ENCODE measurements around the gene ADORA1.
A peak's percentile ranks its signal among the peaks of the same experiment; 100 is the strongest.

ADORA1 gene

GRCh38 chr1:203178821-203179666 is 51.5 kb downstream of the ADORA1 start:
- DNase-seq, result peak in 2 of 10 donors; percentile 54 to 76

GRCh38 chr1:203179667-203180005 is 52.1 kb downstream of the ADORA1 start:
- intact Hi-C loops (cut with DNase I), result no loop called here
- DNase-seq, result peak in 1 of 10 donors; percentile 55

More at GRCh38 chr1:203178821-203179666, 51.5 kb downstream of the ADORA1 start:
- intact Hi-C loops (cut with DNase I), result no loop called here

DNA sequence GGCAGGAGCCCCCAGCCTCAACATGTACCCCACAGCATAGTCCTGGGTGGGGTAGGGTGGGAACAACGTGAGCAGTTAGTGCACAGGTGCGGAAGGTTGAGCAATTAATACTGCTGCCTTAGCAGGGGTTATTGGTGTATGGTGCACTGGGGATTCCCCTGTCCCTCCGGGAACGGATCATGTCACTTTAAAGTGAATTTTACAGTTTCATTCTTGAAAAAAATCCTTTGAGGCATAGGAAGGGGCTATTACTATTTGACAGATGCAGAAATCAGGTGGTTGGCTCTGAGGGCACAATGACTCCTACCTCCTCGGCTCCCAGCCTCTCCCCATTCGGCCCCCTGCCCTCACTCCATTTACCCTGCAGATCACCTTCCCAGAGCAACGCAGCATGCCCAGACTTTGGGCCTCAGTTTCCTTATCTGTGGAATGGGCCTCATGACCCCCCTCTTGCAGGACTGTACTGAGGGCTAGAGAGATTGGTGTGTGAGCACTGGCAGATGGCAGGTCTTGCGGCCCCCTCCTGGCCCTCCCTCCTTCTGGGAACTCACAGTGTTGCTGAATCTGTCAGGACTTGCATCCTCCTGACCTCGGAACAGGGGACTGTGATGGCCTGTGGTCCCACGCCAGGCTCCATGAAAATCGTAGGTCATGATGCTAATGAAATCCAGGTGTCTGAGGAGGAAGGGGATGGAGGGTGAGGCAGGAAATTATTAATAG is 53.2 kb downstream of the ADORA1 start:
- intact Hi-C loops (cut with DNase I), result no loop called here
- peak in 2 of 10 donors; percentile 27 to 49 for DNase-seq

- intact Hi-C loops (cut with DNase I), result no loop called here
- DNase-seq, result peak in 2 of 10 donors; percentile 51 to 52
Measured at GRCh38 chr1:203181586-203182386, 54.3 kb downstream of the ADORA1 start.

- intact Hi-C loops (cut with DNase I), result no loop called here
Measured at GRCh38 chr1:203182387-203182953, 54.9 kb downstream of the ADORA1 start.

DNA sequence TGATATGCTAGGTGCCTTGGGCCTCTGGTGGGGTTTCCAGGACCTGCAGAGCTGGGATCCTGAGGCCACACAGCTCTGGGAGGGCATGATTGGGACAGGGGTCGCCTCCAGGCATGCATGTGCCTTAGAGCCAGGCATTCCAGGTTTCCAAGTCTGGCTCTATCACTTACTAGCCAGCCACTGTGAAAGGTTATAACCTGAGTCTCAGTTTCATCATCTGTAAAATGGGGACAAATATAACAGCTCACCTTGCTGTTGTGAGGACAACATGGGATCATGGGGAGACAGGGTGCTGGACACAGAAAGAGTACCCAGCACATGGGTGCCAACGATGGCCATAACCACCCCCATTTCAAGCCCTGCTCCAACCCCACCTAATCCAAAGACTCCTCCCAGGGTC is 56.3 kb downstream of the ADORA1 start:
- DNase-seq, result peak in 1 of 10 donors; percentile 38
- intact Hi-C loops (cut with DNase I), result no loop called here

More at GRCh38 chr1:203182387-203182953, 54.9 kb downstream of the ADORA1 start:
- peak in 1 of 10 donors; percentile 59 for DNase-seq

DNA sequence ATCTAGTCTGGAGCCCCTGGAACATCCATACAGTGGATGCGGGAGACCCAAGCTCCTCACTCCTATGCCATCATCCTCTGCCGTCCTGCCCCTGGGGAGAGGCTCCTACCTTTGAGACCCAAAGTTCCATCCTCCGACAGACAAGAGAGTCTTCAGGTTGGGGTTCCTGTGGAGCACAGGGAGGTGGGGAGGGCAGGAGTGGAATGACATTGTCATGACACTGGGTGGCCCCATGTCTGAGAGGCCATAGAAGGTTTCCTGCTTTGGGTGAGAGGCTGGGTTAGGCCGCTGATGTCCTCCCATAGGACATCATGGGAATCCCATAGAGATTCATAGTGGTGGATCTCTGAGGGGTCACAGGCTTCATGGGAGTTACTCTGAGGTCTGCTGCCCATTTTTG is 56.9 kb downstream of the ADORA1 start:
- DNase-seq, result peak in 1 of 10 donors; percentile 16
- intact Hi-C loops (cut with DNase I), result no loop called here

GRCh38 chr1:203185061-203185461 is 57.5 kb downstream of the ADORA1 start:
- peak in 3 of 10 donors; percentile 8 to 79 (median 72) for DNase-seq
- intact Hi-C loops (cut with DNase I), result no loop called here

DNA sequence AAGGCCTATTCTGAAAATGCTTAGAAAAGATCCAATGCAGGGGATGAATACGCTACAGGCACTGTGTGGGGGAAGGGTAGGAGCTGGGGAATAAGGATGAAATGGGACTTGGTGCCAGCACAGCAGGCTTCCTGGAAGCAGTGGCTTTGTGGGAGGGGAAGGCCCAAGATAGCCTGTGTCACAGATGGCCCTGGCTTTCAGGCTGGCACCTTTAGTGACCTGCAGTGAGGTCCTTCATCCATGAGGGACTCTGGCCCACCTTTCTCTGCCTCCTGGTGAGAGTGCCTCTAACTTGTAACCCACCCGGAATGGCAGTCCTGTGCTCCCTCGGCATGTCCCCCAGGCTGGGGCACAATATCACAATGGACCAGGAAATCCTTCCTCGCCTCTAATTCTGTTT is 58.1 kb downstream of the ADORA1 start:
- DNase-seq, result peak in 3 of 10 donors; percentile 7 to 45 (median 30)
- intact Hi-C loops (cut with DNase I), result no loop called here

GRCh38 chr1:203186091-203186445 is 58.5 kb downstream of the ADORA1 start:
- intact Hi-C loops (cut with DNase I), result no loop called here
- DNase-seq, result peak in 3 of 10 donors; percentile 1 to 40 (median 35)

DNA sequence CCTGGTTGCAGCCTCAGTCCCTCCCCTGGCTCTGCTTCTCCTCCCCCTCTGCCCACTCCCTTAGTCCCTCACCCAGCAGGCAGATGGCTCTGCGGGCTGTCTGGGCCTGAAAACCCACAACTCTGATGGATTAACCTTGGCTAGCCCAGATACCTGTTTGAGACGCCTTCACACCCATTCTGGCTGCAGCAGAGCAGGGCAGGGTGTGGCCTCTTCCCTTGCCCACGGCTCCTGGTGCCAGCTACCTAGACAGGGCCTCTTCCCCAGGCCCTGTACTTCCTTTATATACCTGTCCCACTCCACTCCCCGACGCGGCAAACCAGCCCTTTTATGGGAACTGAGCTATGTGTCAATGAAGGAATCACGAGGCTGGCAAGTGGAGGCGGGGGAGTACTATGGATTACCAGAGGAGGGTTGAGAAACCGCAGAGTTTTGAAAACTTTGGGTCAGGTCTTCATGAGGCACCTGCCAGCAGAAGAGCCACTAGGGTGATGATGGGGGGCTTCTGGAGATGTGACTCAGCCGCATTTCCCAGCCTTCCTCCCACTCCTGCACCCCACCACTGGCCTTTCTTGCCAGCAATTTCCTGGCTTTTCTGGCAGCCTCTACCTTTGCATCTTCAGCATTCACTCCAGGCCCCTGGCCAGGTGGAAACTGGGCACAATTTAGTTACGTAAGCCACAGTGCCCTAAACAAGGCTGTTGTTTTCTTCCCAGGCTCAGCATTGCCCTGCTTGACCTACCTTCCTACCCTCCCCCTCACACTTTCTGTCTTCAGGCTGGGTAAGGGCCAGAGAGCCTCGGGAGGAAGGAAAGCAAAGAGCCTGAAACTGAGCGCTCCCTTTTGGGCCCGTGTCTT is 59.1 kb downstream of the ADORA1 start, which contains the start of gene CHI3L1:
TSS of gene CHI3L1 (minus strand) at position 259 of the 858 bp plus-strand sequence. CDS start at position 178, 81 bp downstream.
- DNase-seq, result peak in 7 of 10 donors; percentile 2 to 93 (median 83)
- intact Hi-C loops (cut with DNase I), result no loop called here

- DNase-seq, result peak in 2 of 10 donors; percentile 54 to 71
- intact Hi-C loops (cut with DNase I), result no loop called here
Measured at GRCh38 chr1:203187304-203187685, 59.8 kb downstream of the ADORA1 start.

GRCh38 chr1:203187689-203188264 is 60.3 kb downstream of the ADORA1 start:
- intact Hi-C loops (cut with DNase I), result no loop called here
- DNase-seq, result peak in 1 of 10 donors; percentile 25

DNA sequence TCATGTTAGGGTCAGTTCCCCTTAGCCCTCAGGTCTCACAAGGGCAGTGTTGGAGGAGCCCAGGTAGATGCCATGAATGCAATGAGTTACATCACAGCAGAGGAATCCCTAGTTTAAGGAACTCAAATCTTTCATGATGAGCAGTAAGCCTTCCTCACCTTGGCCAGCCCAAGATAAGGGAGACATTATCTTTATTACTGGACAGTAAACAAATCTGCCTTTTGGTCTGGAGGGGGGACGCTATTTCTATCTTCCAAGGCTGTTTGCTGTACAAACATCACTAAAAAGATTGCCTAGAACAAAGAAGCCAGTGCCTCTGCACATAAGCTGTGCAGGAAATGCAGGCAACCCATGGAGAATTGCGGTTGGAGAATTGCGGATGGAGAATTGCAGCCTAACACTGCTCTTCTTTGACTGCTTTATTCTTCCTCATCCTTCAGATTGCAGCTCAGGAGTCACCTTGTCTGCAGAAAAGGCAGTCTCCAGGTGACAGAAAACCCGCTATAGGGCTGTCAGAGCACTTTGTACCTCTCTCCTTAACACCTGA is 61.2 kb downstream of the ADORA1 start:
- peak in 1 of 10 donors; percentile 2 for DNase-seq
- intact Hi-C loops (cut with DNase I), result no loop called here

- intact Hi-C loops (cut with DNase I), result no loop called here
- DNase-seq, result peak in 5 of 10 donors; percentile 44 to 94 (median 86)
Measured at GRCh38 chr1:203189951-203190352, 62.4 kb downstream of the ADORA1 start.

- DNase-seq, result no peak
- intact Hi-C loops (cut with DNase I), result no loop called here
Measured at GRCh38 chr1:203190949-203191348, 63.4 kb downstream of the ADORA1 start.

GRCh38 chr1:203196371-203196770 is 68.8 kb downstream of the ADORA1 start:
- DNase-seq, result peak in 1 of 10 donors; percentile 38
- intact Hi-C loops (cut with DNase I), result no loop called here

DNA sequence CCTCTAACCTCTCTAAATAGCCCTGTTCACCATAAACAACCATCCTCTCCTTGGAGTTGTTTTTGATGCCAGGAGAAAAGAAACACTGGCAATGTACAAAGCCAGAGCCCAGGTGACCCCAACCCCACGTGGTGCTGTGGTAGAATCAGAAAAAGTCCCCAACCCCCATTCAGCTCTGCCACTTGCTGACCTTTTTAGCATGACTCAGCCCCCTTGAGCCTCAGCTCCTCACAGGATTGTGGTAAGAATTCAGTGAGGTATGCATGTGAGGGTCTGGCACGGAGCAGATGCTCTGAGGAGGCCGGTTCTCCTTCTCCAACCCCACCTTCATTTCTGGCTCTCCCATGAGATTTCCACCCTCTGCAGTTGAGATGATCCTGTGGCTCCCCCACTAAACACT is 70.1 kb downstream of the ADORA1 start:
- intact Hi-C loops (cut with DNase I), result no loop called here
- peak in 1 of 10 donors; percentile 45 for DNase-seq

GRCh38 chr1:203199002-203199401 is 71.5 kb downstream of the ADORA1 start:
- intact Hi-C loops (cut with DNase I), result no loop called here

More at GRCh38 chr1:203199002-203199401, 71.5 kb downstream of the ADORA1 start:
- peak in 1 of 10 donors; percentile 28 for DNase-seq

Data from posterior cingulate gyrus (tissue), 11 donors.